ENCODE data around the gene ASB10.

The ASB10 gene

DNA sequence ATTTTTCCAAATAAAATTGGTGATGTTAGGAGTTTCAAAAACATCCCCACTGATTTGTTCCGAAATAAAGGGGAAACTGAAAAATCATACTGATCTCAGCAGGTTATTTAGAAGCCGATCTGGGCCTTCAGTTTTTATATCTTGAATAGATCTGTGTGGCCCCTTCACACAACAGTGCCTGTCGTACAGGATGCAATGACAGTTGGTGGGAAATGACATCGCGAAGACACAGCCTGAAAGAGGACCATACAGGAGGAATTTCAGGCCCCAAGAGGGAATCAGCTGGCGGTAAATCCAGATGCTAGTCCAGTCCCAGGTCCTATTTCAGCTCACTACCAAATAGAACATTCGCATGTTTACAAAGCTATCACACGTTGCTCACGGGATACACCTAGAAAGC, 20.3 kb upstream of the ASB10 start:
- Histone ChIP-seq H3K27ac (ENCODE audit: low read depth, low read length) (no peak overlapping the region), H3K9me2 (replicated peaks; ENCODE audit: control insufficient read depth, low read length) (no peaks in the 10 kb centered on the region), H4K20me1 (ENCODE audit: control insufficient read depth, insufficient read depth, low read depth, low read length) (no peaks in the 10 kb centered on the region; the same call in 1 of the 2 replicates), H3K4me2 (ENCODE audit: low read length) (no peak overlapping the region), H3K27me3 (ENCODE audit: control insufficient read depth, low read length) (peaks cover 14% of the 10 kb centered on the region), H3K79me2 (ENCODE audit: control insufficient read depth, low read length) (no peaks in the 10 kb centered on the region), H3K4me3 (ENCODE audit: low read length) (no peak overlapping the region), H3K36me3 (ENCODE audit: control insufficient read depth, low read length) (peaks cover 7% of the 10 kb centered on the region), H3F3A (ENCODE audit: control insufficient read depth, insufficient read depth) (peaks cover 11% of the 10 kb centered on the region; the same call in 1 of the 2 replicates), H3K4me1 (ENCODE audit: control insufficient read depth, low read length) (no peaks in the 10 kb centered on the region), H3K9me3 (ENCODE audit: control insufficient read depth, insufficient read depth, low read length) (no peaks in the 10 kb centered on the region)
- no peak for TF ChIP-seq EZH2phosphoT487 (IDR thresholded peaks at IDR 0.05; ENCODE audit: borderline replicate concordance, low read length)
- TF ChIP-seq, protein P1, sequence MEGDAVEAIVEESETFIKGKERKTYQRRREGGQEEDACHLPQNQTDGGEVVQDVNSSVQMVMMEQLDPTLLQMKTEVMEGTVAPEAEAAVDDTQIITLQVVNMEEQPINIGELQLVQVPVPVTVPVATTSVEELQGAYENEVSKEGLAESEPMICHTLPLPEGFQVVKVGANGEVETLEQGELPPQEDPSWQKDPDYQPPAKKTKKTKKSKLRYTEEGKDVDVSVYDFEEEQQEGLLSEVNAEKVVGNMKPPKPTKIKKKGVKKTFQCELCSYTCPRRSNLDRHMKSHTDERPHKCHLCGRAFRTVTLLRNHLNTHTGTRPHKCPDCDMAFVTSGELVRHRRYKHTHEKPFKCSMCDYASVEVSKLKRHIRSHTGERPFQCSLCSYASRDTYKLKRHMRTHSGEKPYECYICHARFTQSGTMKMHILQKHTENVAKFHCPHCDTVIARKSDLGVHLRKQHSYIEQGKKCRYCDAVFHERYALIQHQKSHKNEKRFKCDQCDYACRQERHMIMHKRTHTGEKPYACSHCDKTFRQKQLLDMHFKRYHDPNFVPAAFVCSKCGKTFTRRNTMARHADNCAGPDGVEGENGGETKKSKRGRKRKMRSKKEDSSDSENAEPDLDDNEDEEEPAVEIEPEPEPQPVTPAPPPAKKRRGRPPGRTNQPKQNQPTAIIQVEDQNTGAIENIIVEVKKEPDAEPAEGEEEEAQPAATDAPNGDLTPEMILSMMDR (IDR thresholded peaks at IDR 0.05; ENCODE audit: low read depth, low read length, poor library complexity, severe bottlenecking): no peak

DNA sequence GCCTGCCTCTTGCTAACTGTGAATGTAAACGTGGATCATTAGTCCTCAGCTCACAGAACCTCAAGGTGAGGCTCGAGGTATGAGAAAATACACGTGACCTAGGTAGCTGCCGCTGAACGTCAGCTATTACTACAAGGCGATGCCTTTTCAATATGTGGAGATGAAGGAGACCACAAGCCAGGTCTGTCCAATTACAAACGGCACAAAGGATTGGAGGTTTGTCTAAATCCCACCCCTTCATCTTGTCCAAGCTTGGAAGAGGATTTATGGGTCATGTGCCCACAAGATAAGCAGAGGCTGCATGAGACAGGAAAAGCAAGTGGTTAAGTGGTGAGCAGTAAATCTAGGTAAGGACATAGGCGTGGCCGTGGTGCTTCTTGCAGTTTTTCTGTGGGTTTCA, 19.9 kb upstream of the ASB10 start:
- Histone ChIP-seq H3F3A (ENCODE audit: control insufficient read depth, insufficient read depth) (peaks cover 10% of the 10 kb centered on the region; the same call in 1 of the 2 replicates), H3K79me2 (ENCODE audit: control insufficient read depth, low read length) (no peaks in the 10 kb centered on the region), H3K4me3 (ENCODE audit: low read length) (no peak overlapping the region), H3K9me3 (ENCODE audit: control insufficient read depth, insufficient read depth, low read length) (no peaks in the 10 kb centered on the region), H3K27ac (ENCODE audit: low read depth, low read length) (no peak overlapping the region), H3K9me2 (replicated peaks; ENCODE audit: control insufficient read depth, low read length) (no peaks in the 10 kb centered on the region), H3K4me1 (ENCODE audit: control insufficient read depth, low read length) (no peaks in the 10 kb centered on the region), H3K36me3 (ENCODE audit: control insufficient read depth, low read length) (peaks cover 3% of the 10 kb centered on the region), H3K27me3 (ENCODE audit: control insufficient read depth, low read length) (peaks cover 16% of the 10 kb centered on the region), H4K20me1 (ENCODE audit: control insufficient read depth, insufficient read depth, low read depth, low read length) (no peaks in the 10 kb centered on the region; the same call in 1 of the 2 replicates), H3K4me2 (ENCODE audit: low read length) (no peak overlapping the region)
- TF ChIP-seq, protein P1 (IDR thresholded peaks at IDR 0.05; ENCODE audit: low read depth, low read length, poor library complexity, severe bottlenecking): no peak
- no peak for TF ChIP-seq EZH2phosphoT487 (IDR thresholded peaks at IDR 0.05; ENCODE audit: borderline replicate concordance, low read length)

GRCh38 chr7:151205730-151206129, 18.7 kb upstream of the ASB10 start:
- Histone ChIP-seq H3K4me1 (ENCODE audit: control insufficient read depth, low read length) (no peaks in the 10 kb centered on the region), H4K20me1 (ENCODE audit: control insufficient read depth, insufficient read depth, low read depth, low read length) (no peaks in the 10 kb centered on the region), H3K27ac (ENCODE audit: low read depth, low read length) (no peak overlapping the region), H3K27me3 (ENCODE audit: control insufficient read depth, low read length) (peaks cover 21% of the 10 kb centered on the region), H3K79me2 (ENCODE audit: control insufficient read depth, low read length) (no peaks in the 10 kb centered on the region), H3K36me3 (ENCODE audit: control insufficient read depth, low read length) (no peaks in the 10 kb centered on the region), H3K4me3 (ENCODE audit: low read length) (no peak overlapping the region), H3K9me2 (replicated peaks; ENCODE audit: control insufficient read depth, low read length) (no peaks in the 10 kb centered on the region), H3K4me2 (ENCODE audit: low read length) (no peak overlapping the region), H3K9me3 (ENCODE audit: control insufficient read depth, insufficient read depth, low read length) (no peaks in the 10 kb centered on the region), H3F3A (ENCODE audit: control insufficient read depth, insufficient read depth) (no peaks in the 10 kb centered on the region)
- TF ChIP-seq, protein P1 (IDR thresholded peaks at IDR 0.05; ENCODE audit: low read depth, low read length, poor library complexity, severe bottlenecking): no peak
- no peak for TF ChIP-seq EZH2phosphoT487 (IDR thresholded peaks at IDR 0.05; ENCODE audit: borderline replicate concordance, low read length)

Data from DOHH2 (cell line).